Retinal pigment epithelial cell (primary cell): ENCODE measurements around the gene CCDC6.

ENCODE experiments used
- DNase-seq: peaks from one replicate; pipeline ENCODE4 v3.0.0-alpha.2; 2010; ENCODE audit warnings: low read depth
- H3K4me3 ChIP-seq: 2 replicates; pipeline ENCODE4 v1.5.1; 2011; ENCODE audit warnings: mild to moderate bottlenecking, low read length, control low read depth, moderate library complexity
- CTCF ChIP-seq: conservative IDR thresholded peaks from 2 replicates; pipeline ENCODE4 v1.5.1; 2011; ENCODE audit warnings: low read depth, low read length, control low read depth, inconsistent platforms

The CCDC6 gene

GRCh38 chr10:59905731-59906416, 482 bp downstream of the CCDC6 start:
- DNase-seq = no peak

GRCh38 chr10:59905066-59905730, 1.2 kb downstream of the CCDC6 start:
- no peak for DNase-seq
- H3K4me3 ChIP-seq = peak overlapping the region; percentile 97
- TF ChIP-seq CTCF = no peak

More at GRCh38 chr10:59905731-59906416, 482 bp downstream of the CCDC6 start:
- H3K4me3 ChIP-seq = peak overlapping the region; percentile 97
- no peak for TF ChIP-seq CTCF

- no peak for DNase-seq
- H3K4me3 ChIP-seq = peak overlapping the region; percentile 97
- no peak for TF ChIP-seq CTCF
These were observed 1.8 kb downstream of the CCDC6 start for GRCh38 chr10:59904426-59905065.

GRCh38 chr10:59903871-59904270, 2.5 kb downstream of the CCDC6 start:
- TF ChIP-seq CTCF = no peak
- H3K4me3 ChIP-seq = no peak overlapping the region
- DNase-seq = no peak

- H3K4me3 ChIP-seq = no peak overlapping the region
- TF ChIP-seq CTCF = no peak
- DNase-seq = no peak
These were observed 4.3 kb downstream of the CCDC6 start for GRCh38 chr10:59902016-59902415.

- no peak for TF ChIP-seq CTCF
- H3K4me3 ChIP-seq = no peak overlapping the region
- DNase-seq = no peak
These were observed 4.9 kb downstream of the CCDC6 start for GRCh38 chr10:59901470-59901869.
